Urinary bladder (tissue), 4 donors: ENCODE results near the gene ZMPSTE24. TPM values are rescaled to one million over a fixed set of nuclear protein-coding genes. Genes with fewer than 3 reads are reported as not detected.
"Not testable (repeated sequence)": the region's sequence is repeated elsewhere in the genome, so short reads cannot be mapped to it uniquely, and the experiment has no call there.

Experiments used
- DNase-seq: peaks from one replicate; pipeline ENCODE4 v3.0.0-alpha.2; 2015; ENCODE audit errors: extremely low spot score
- H3K27ac ChIP-seq: one replicate; pipeline ENCODE4 v1.5.1; 2013; ENCODE audit warnings: low read depth, mild to moderate bottlenecking, moderate library complexity
- H3K36me3 ChIP-seq: one replicate; pipeline ENCODE4 v1.6.1; 2013; ENCODE audit warnings: mild to moderate bottlenecking, moderate library complexity; ENCODE audit not compliant: insufficient read depth
- H3K4me1 ChIP-seq: one replicate; pipeline ENCODE4 v1.6.1; 2013; ENCODE audit warnings: mild to moderate bottlenecking, moderate library complexity; ENCODE audit not compliant: insufficient read depth
- H3K4me3 ChIP-seq: one replicate; pipeline ENCODE4 v1.5.1; 2013; ENCODE audit warnings: low read depth, low read length
- WGBS: extraction: QIAGEN DNeasy Blood & Tissue Kit; methylation state at CpG from one replicate; pipeline ENCODE4 v1.1.7; 2013; 5-methylcytosine and 5-hydroxymethylcytosine counted together
- polyA plus RNA-seq: library from polyadenylated mRNA; stranded (reverse); fragments of 200-250 nt; gene quantifications from one replicate; pipeline ENCODE4 v1.2.3, GENCODE V29; 2013
- total RNA-seq: library from RNA; depleted of rRNA; stranded (reverse); fragments of >200 nt; gene quantifications from one replicate; pipeline ENCODE4 v1.2.3, GENCODE V29; 2014
- donor health status: healthy with polysubstance abuse.
- donor health status: healthy.

Gene ZMPSTE24
- total and polyA plus RNA-seq, 2 donors, result 32.3 to 67.8 TPM

DNA sequence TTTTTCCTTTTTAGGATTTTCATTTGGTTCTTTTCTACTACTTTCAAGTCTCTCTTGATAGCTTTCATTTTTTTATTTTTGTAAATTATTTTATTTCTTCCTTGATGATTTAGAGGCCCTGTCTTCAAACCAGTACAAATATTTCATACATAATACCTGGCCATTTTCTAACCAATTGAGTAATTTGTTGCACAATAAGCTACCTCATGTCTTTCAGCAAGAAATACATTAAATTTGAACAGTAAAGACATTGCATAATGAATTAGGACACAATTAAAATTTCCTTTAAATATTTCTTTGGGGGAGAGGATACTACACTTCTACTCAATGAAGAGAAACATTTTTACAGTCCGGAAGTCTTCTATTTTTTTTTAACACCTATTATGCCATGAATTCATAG lies 74.7 kb downstream of the ZMPSTE24 start:
- Histone ChIP-seq H3K4me3 (no peak overlapping the region), H3K27ac (no peak overlapping the region), H3K36me3 (no peaks in the 10 kb centered on the region), H3K4me1 (no peaks in the 10 kb centered on the region)
- DNase-seq, result no peak
- 96% methylated on average over 1 of the region's 1 CpG for WGBS

DNA sequence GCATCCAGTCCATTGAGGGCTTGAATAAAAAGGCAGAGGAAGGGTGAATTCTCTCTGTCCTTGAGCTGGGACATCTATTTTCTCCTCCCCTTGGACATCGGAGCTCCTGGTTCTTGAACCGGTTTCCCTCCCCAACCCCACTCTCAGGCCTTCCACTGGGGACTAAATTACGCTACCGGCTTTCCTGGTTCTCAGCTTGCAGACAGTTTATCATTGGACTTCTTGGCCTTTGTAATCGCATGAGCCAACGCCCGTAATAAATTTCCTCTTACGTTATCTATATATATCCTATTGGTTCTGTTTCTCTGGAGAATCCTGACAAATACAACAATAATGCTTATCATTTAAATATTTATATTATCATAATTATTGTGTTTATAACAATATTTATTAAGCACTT lies 79.4 kb downstream of the ZMPSTE24 start:
- no peaks in the 10 kb centered on the region for H3K36me3 ChIP-seq
- no peak overlapping the region for H3K27ac ChIP-seq
- 74% methylated on average over 8 of the region's 8 CpGs for WGBS
- no peak for DNase-seq
- no peaks in the 10 kb centered on the region for H3K4me1 ChIP-seq
- H3K4me3 ChIP-seq, result no peak overlapping the region

DNA sequence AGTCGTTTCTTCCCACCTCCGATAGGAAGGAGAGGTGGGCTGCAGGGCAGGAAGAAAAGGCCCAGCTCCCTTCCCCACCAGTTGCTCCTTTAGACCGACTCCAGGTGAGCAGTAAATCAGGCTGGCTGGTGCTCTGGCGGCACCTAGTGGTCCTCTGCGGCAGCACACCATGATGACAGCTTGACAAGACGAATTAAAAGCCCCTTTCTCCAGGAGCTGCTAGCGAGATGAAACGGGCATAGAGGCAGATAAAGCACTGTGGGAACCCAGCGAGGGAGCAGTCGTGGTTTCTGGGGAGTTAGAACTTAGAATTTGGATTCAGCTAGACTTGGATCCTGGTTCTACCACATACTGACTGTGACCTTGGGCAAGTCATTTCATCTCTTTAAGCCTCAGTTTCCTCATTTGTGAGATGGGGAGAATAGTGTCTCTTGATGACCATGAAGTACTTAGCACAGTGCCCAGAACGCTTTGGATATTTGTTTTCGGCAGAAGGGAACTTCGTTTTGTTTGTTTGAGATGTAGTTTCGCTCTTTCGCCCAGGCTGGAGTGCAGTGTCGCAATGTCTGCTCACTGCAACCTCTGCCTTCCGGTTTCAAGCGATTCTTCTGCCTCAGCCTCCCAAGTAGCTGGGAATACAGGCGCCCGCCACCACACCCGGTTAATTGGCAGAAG lies 80.8 kb downstream of the ZMPSTE24 start:
- peak; percentile 46 for DNase-seq
- no peaks in the 10 kb centered on the region for H3K4me1 ChIP-seq
- 36% methylated on average over 21 of the region's 21 CpGs for WGBS
- no peaks in the 10 kb centered on the region for H3K36me3 ChIP-seq
- no peak overlapping the region for H3K4me3 ChIP-seq
- no peak overlapping the region for H3K27ac ChIP-seq

DNA sequence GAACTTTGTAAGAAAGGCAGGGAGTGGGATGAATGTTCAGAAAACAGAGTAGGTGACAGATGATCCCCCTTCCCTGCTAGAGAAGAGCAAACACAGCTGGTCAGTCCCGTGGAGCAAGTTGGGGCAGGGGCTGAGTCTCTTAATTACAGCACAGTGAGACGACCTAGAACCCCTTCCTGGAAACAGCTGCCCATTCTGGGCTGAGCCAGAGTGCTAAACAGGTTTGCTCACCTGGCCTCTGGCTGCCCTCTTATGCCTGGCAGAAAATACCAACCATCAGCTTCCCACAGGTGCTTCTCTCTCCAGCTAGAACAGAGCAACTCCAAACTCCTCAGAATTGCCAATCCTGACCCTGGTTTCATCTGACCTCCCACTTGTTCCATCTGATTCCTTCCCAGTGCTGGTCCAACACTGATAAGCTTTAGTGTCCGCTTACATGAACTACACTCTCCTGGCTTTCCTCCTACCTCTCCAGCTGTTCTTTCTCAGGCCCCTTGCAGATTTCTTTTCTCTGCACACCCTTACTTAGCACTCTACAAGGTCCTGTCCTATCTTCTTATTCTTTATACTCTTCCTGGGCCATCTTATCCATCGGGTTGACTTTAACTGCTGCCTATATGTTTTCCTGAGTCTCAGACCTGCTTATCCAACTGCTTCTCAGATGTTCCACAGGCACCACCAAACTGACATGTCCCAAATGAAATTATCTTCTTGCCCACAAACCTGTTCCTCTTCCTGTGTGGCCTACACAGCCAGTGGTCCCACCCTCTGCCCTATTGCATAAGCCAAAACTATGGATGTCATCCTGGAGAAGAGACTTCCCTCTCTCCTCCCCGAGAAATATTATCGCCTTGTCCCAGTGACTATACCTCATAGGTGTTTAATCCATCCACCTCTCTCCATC lies 81.6 kb downstream of the ZMPSTE24 start:
- Histone ChIP-seq H3K4me3 (no peak overlapping the region), H3K27ac (no peak overlapping the region), H3K36me3 (no peaks in the 10 kb centered on the region), H3K4me1 (no peaks in the 10 kb centered on the region)
- DNase-seq, result no peak
- WGBS, result 52% methylated on average over 6 of the region's 6 CpGs

GRCh38 chr1:40341491-40342380 lies 83.7 kb downstream of the ZMPSTE24 start:
- WGBS, result 66% methylated on average over 6 of the region's 6 CpGs
- DNase-seq, result no peak
- no peak overlapping the region for H3K27ac ChIP-seq

DNA sequence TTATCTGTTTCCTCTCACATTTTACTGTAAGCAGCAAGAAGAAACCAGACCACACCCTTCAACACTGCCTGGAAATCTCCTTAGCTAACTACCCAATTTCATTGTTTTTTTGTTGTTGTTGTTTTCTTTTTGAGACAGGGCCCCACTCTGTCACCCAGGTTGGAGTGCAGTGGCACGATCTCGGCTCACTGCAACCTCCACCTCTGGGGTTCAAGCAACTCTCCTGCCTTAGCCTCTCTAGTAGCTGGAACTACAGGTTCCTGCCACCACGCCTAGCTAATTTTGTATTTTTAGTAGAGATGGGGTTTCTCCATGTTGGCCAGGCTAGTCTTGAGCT lies 84.3 kb downstream of the ZMPSTE24 start:
- not testable (repeated sequence) for DNase-seq, H3K4me3 ChIP-seq, H3K36me3 ChIP-seq, H3K4me1 ChIP-seq, H3K27ac ChIP-seq
- WGBS, result 91% methylated on average over 3 of the region's 3 CpGs

More at GRCh38 chr1:40341491-40342380, 83.7 kb downstream of the ZMPSTE24 start:
- H3K4me1 ChIP-seq, result no peaks in the 10 kb centered on the region
- no peak overlapping the region for H3K4me3 ChIP-seq
- H3K36me3 ChIP-seq, result no peaks in the 10 kb centered on the region

Other genes starting within 250 kb of the ZMPSTE24 start
- gene CAP1, start 217.5 kb upstream of the ZMPSTE24 start, total RNA-seq, result 154 TPM
- 273 TPM for gene CAP1, start 217.5 kb upstream of the ZMPSTE24 start, polyA plus RNA-seq
- 58.7 TPM for gene PPT1, start 161.0 kb upstream of the ZMPSTE24 start, total RNA-seq
- gene PPT1, start 161.0 kb upstream of the ZMPSTE24 start, polyA plus RNA-seq, result 102 TPM
- 67.7 TPM for gene RLF, start 96.8 kb upstream of the ZMPSTE24 start, total RNA-seq
- gene RLF, start 96.8 kb upstream of the ZMPSTE24 start, polyA plus RNA-seq, result 9.2 TPM
- gene TMCO2, start 10.3 kb upstream of the ZMPSTE24 start, total RNA-seq, result not detected
- not detected for gene TMCO2, start 10.3 kb upstream of the ZMPSTE24 start, polyA plus RNA-seq
- 8.7 TPM for gene COL9A2, start 59.0 kb downstream of the ZMPSTE24 start, total RNA-seq
- 11.2 TPM for gene COL9A2, start 59.0 kb downstream of the ZMPSTE24 start, polyA plus RNA-seq
- gene SMAP2, start 115.5 kb downstream of the ZMPSTE24 start, total RNA-seq, result 17.0 TPM
- gene SMAP2, start 115.5 kb downstream of the ZMPSTE24 start, polyA plus RNA-seq, result 47.3 TPM
- 6.6 TPM for gene ZFP69B, start 192.2 kb downstream of the ZMPSTE24 start, total RNA-seq
- 0.89 TPM for gene ZFP69B, start 192.2 kb downstream of the ZMPSTE24 start, polyA plus RNA-seq
- 8.6 TPM for gene ZFP69, start 219.1 kb downstream of the ZMPSTE24 start, total RNA-seq
- gene ZFP69, start 219.1 kb downstream of the ZMPSTE24 start, polyA plus RNA-seq, result 2.8 TPM